Stimulated activated CD4-positive, alpha-beta T cell treated with anti-CD3 and anti-CD28 coated beads, Interleukin-4, amount 100 ng/mL, for 1 hour (primary cell): ENCODE data around the gene FOXC2.
A peak's percentile ranks its signal among the peaks of the same experiment; 100 is the strongest.

Experiments
- DNase-seq: peaks from one replicate; pipeline ENCODE4 v3.0.0-alpha.2; 2020

The FOXC2 gene

DNA sequence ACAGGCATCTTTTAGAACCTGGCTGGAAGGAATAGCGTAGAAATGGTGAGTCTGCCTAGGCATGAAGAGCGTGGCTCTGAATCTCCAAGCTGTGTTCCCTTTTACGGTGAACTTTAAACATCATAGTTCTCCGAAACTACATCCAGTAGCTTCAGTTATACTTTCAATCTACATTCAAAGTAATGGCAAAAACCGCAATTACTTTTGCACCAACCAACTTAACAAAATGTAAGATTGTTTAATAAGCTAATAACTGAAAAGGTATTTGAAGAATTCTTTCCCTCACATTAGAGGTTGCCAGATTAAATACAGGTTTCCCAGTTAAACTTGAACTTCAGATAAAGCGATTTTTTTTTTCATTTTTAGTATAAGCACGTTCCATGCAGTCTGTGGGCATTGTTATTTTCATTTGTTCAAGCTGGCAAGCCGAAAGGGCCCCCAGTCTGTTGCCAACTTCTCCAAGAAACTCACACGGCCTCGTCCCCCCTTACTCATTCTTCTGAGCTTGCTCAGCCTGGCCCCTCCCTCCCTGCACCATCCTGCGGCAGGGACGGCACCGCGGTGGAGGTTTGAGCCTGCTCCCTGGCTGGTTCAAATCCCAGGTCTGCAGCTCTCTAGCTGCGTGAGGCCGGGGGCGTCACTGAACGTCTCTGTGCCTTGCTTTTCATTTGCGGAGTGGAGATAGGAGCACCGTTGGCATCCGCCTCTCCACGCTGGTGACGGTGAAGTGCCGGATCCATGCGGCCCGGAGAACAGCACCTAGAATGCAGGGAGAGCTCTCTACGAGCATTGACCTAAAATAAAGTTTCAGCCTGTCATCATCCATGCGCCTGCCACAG is 8.1 kb upstream of the FOXC2 start:
- no peak for DNase-seq

DNA sequence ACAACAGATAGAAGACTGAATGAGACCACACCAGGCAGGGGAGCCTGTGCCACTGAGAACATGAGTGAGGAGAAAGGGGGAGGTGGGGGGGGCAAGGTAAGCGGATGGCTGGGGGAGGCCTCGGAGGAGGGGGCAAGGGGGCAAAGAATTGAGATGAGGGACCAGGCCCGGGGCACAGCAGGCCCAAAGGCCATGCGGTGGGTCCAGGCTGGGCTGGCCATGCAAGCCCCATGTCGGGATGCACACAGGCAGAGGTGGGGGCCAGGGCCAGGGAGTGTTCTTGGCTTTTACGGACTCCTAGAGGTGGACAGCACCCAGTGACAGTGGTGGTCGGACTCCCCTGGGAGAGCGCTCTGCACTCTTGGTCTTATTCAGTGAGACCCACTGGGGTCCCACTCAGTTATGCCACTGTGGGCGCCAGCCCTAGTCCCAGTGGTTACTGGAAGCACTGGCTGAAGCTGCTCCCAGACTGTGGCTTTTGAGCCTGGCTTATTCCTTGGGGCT is 6.8 kb upstream of the FOXC2 start:
- no peak for DNase-seq

DNA sequence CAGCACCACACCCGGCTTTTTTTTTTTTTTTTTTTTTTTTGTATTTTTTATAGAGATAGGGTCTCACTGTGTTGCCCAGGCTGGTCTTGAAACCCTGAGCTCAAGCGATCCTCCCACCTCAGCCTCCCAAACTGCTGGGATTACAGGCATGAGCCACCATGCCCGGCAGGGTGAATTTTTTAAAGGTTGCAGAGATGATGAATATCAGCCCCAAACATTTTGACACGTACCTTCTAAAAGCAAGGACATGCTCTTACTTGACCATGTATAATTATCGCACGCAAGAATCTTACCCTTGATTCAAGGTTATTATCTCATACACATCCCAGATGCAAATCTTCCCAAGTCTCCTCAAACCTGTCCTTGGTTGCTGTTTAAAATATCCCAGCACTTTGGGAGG is 4.3 kb upstream of the FOXC2 start:
- no peak for DNase-seq

DNA sequence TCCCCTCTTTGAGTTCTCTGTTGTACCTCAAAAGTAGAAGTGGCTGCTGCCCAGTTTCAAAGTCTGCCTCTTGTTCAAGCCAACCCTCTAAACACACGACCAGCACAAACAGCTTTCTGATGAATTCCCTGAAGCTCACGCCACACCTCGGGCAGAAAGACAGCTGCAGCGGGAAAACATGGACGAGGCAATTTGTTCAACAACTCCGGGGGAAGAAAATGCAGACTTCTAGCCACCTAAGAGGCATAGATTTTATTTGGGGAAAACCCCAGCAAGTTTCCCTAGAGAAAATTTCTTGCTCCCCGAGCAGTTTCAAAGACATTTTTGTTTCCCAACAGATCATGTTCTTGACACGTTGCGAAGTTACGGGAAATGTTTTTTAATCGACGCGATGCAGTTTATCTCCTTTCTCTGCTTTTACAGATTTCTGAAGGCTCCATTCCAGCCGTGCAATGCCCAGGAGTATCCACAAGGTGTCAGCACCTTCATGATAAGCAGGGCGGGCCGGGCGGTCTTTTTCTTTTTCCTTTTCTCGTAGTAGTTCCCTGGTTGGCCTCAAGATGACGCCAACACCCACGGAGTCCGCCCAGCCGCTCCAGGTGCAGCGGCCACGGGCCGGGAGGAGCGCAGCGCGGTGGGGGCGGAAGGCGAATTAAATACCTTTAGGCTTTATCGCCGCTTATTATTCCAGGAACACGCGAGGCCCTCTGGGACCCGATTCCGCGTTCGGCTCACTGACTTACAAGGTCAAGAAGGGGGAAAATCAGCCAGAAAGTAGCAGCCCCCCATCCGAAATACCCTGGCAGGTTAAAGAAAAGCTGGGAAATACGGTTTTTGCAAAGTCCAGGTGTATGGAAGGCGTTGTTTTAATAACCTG is 2.9 kb upstream of the FOXC2 start:
- peak; percentile 83 for DNase-seq

DNA sequence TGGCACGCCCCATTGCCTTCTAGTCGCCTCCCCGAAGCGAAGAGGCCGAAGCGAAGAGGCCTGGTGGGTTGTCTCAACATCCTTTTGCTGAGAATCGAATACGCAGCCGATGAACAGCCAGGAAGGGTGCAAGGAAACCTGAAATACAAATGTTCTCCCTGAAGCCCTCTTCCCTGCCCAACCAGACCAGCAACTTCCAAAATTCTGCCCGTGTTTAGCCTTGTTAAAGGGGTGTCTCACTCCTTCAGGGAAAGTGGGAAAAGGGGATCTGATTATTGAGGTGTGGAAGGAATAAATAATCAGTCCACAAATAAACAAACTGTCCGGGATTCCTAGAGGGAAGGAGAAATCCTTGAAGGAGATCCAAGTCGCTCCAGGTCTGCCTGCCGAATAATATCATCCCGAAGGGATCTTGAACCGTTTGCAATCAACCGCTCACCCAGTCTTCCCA is 1.4 kb upstream of the FOXC2 start:
- no peak for DNase-seq

DNA sequence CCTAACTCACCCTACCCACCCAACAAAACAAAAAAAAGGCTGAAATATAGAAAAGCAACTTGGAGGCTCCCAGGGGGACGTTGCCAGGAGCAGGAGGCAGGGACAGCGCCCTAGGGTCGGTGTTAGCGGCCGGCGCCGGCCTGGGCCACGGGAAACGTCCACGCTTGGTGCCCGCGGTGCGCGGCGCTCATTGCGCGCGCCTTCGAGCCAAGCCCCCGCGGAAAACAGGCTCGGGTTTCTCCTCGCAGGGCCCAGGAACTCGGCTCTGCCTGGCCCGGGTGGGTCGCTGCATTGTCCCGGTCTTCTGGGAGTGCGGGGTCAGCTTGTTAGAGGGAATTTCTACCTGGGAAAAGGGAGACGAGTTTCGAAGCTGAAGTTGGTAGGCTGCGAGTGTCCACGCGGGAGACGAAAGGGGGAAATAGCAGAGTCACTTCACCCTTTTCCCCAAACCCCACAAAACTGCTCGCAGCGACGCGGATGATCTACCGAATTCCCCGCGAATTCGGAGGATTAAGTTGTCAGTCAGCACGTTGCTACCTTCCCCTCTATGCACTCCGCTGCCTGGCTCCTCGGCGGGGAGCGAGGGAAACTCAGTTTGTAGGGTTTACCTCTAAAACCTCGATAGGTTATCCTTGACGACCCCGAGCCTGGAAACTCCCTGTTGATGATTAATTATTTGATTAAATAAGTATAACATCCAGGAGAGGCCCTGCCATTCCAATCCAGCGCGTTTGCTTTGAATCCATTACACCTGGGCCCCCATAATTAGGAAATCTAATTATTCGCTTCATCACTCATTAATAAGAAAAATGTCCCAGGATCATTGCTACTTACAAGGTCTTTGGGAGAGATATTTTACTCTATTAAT is 751 bp upstream of the FOXC2 start:
- no peak for DNase-seq

DNA sequence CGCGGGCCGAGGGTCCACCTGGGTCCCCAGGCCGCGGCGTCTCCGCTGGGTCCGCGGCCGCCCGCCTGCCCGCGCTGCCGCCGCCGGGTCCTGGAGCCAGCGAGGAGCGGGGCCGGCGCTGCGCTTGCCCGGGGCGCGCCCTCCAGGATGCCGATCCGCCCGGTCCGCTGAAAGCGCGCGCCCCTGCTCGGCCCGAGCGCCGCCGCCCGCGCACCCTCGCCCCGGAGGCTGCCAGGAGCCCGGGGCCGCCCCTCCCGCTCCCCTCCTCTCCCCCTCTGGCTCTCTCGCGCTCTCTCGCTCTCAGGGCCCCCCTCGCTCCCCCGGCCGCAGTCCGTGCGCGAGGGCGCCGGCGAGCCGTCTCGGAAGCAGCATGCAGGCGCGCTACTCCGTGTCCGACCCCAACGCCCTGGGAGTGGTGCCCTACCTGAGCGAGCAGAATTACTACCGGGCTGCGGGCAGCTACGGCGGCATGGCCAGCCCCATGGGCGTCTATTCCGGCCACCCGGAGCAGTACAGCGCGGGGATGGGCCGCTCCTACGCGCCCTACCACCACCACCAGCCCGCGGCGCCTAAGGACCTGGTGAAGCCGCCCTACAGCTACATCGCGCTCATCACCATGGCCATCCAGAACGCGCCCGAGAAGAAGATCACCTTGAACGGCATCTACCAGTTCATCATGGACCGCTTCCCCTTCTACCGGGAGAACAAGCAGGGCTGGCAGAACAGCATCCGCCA is 504 bp downstream of the FOXC2 start:
- no peak for DNase-seq

DNA sequence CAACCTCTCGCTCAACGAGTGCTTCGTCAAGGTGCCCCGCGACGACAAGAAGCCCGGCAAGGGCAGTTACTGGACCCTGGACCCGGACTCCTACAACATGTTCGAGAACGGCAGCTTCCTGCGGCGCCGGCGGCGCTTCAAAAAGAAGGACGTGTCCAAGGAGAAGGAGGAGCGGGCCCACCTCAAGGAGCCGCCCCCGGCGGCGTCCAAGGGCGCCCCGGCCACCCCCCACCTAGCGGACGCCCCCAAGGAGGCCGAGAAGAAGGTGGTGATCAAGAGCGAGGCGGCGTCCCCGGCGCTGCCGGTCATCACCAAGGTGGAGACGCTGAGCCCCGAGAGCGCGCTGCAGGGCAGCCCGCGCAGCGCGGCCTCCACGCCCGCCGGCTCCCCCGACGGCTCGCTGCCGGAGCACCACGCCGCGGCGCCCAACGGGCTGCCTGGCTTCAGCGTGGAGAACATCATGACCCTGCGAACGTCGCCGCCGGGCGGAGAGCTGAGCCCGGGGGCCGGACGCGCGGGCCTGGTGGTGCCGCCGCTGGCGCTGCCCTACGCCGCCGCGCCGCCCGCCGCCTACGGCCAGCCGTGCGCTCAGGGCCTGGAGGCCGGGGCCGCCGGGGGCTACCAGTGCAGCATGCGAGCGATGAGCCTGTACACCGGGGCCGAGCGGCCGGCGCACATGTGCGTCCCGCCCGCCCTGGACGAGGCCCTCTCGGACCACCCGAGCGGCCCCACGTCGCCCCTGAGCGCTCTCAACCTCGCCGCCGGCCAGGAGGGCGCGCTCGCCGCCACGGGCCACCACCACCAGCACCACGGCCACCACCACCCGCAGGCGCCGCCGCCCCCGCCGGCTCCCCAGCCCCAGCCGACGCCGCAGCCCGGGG is 1.3 kb downstream of the FOXC2 start:
- no peak for DNase-seq

DNA sequence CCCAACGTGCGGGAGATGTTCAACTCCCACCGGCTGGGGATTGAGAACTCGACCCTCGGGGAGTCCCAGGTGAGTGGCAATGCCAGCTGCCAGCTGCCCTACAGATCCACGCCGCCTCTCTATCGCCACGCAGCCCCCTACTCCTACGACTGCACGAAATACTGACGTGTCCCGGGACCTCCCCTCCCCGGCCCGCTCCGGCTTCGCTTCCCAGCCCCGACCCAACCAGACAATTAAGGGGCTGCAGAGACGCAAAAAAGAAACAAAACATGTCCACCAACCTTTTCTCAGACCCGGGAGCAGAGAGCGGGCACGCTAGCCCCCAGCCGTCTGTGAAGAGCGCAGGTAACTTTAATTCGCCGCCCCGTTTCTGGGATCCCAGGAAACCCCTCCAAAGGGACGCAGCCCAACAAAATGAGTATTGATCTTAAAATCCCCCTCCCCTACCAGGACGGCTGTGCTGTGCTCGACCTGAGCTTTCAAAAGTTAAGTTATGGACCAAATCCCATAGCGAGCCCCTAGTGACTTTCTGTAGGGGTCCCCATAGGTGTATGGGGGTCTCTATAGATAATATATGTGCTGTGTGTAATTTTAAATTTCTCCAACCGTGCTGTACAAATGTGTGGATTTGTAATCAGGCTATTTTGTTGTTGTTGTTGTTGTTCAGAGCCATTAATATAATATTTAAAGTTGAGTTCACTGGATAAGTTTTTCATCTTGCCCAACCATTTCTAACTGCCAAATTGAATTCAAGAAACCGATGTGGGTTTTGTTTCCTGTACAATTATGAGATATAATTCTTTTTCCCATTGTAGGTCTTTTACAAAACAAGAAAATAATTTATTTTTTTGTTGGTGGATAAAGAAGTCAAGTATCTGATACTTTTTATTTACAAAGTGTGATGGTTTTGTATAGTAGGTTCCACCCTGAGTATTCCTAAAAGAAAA is 2.3 kb downstream of the FOXC2 start:
- DNase-seq, result no peak

DNA sequence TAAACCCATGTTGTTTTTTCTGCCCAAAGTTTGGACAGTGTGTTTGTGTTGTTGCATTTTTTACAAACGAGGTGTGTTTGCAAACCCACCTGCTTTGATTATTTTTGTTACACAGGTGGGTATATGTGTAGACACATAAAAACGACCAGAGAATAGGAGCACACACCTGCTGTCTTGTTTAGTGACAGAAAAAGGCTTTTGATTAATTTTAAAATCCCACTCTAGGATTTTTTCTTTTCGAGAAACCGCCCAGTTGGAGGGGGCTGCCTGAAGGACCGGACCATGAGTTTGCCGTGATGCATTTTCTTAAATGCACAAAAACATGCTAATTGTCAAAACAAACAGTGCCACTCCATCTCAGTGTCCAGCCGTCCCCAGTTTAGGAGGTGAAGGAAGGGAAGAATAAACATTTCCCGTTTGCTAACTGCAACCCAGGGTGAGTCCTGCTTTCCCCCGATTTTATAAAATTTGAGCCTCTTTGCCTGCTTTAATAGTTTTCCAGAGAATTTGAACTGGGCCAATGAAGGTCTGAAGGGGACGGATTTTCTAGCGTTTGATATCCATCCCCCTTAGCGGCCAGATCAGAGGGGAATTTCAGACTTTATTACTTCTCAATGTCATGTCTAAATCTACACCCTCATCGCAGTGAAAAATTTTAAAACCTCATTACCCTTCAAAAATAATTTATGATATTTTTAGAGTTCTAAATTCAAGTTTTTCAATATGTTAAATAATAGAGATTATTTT is 3.2 kb downstream of the FOXC2 start:
- no peak for DNase-seq

DNA sequence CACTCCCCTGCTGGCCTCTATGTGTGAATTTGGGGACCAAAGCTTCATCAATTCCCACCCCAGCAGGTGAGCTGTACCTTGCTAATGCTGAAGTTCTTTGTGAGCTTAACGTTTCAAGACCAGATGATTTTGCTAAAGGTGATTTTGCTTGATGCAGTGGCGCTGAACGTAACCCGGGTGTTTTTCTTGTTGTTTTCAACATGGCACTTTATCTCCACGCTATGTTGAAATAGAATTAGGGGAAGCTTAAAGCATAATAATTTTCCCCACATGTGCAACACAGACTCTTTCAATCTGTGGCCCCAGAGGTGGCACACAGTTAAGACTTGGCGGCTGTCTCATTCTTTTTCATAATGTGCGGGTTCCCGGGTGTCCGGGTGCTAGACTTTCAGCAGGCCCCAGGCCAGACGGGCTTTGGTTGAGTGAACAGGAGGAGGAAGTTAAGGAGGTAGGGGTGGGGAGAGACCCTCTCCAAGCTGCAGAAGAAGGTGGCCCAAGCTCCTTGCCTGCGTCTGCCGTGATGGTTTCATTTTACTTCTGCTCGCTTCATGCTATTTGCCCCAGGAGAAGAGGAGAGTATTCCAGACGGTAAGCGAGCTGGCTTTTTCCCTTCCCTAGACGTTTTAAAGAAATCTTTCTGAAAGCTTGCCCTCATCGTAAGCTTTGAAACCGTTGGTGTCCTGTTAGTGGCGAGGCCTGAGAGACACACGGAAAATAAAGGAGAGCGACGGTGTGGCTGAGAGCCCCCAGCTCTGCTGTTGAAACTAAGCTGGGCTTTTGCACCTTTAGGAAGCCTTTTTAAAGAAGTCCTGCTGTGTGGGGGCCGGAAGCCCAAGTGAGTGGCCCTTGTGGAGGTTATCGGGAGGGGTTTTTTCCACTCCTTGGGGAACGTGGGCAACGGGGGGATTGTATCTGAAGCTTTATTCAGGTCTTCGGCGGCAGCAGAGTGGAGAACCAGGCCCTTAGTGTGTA is 4.2 kb downstream of the FOXC2 start:
- DNase-seq, result no peak

DNA sequence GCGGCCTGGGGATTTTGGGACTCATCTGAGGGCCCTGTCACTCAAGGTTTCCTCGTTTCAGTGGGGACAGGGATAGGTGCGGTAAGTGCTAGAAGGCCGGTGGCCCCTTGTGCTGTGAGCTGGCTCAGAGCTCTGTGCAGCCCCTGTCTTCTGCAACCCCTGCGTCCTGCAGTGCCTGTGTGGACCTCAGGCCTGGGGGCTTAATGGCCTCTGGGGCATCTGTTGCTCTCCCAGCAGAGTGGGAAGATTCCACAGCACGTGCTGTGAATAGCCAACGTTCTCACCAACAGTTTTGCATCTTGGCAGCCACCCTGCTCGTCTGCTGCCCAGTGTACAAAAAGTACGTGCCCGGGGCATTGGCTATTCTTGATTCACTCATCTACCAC is 4.9 kb downstream of the FOXC2 start:
- DNase-seq, result no peak

DNA sequence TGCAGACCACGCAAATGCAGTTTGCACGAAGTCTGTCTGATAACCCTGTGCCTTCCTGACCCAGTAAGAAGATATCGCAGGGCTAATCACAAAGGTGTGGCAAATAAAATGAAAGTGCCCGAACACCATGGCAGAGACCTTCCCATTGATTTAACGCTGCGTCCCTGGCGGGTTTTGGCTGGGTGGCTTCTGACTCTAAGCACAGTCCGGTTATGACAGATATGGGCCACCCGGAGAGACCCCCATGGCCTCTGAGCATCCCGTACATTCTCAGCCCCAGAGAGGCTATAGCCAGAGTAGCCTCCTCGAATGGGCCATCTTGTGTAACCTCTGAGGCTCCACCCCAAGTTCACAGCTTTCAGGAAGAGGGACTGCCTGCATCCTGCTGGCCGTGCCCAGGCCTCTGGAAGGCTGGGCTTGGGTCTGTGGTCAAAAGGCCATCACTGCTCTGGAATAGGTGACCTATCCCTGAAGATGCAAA is 5.5 kb downstream of the FOXC2 start:
- DNase-seq, result no peak

DNA sequence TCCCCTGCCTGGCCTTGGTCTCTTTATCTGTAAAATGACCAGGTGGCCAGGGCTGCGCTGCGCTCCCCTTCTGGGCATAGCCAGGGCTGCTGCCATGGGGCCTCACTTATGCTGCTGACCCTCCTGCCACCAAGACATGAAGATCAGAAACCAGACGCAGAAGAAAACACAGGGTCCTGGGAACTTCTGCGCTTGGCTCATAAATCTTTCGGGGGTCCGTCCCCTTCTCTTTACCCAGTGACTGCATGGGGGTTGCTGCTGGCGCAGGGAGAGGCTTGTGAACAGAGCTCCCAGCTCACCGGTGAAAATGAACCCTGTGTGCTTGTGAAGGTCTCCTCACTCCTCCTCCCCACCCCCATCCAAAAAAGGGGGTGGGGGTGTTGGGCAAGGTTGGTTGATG is 6.0 kb downstream of the FOXC2 start:
- DNase-seq, result no peak

DNA sequence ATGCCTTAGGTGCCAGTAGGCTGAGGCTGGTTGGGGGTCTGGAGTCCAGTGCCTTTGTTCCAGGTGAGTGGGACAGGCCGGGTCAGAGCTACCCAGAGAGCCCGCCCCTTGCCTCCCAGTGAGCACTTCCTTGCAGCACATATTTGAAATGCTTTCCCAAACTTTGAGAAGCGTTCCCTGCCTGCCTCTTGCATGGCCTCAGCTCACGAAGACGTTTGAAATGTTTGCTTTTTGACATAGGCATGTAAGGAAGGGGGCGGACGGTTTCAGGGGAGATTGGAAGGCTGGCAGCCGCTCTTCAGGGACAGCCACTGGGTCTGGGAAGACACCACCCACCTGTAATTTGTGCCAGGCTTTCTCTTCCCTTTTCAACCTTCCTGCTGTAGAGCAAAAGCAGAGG is 6.6 kb downstream of the FOXC2 start:
- no peak for DNase-seq

DNA sequence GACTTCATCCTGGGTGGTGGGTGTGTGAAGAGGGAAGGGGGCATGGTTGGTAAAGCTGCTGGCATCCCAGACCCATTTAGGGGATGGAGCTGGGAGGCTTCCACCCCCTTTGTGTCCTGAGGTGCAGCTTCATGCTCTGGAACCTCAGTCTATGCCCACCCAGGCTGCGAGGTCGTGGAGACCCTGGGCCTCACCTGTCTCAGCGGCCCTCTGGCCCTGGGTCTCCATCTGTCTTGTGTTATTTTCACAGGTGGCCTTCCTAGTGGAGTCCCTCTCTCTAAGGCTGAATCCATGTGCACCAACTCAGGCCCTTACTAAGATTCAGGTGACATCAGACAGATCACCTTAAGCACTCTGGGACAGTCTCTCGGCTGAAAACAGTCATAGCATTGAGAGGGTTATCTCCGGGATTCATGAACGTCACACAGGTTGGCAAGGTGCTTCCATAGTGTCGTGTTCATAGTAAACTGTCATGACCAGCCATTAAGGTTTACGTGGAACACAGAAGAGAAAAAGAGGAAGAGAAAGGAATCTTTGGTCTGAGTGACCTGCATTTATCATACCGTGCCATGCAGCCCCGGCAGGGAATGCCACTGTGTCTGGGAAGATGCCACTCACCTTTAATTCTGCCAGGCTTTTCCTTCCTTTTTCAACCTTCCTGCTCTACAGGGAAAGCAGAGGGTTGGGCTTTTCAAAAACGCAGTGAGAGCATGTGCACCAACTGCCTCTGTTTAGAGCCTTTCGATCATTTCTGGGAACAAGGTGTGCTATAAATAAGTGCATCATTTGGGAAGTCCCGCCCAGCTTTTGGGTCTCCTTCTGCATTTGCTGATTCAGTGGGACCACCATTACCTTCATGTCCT is 7.2 kb downstream of the FOXC2 start:
- no peak for DNase-seq

DNA sequence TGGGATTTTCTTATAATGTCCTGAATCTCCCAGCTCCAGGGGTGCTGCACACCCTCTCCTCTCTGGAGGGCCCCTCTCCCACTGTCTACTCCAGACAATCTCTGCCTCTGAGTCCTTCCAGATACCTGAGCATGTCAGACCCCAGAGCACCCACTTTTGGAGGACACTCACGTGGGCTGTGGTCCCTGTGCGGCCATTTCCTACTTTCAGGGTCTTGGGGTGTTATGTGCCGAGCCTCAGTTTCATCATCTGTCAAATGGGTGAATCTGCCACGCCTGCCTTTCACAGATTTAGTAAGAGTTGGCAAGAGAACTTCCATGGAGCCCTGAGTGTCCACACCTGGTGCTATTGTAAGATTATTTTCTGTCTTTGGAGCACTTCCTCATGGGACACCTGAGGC is 8.0 kb downstream of the FOXC2 start:
- no peak for DNase-seq
